Endothelial cell (in vitro differentiated cells): Measurements from ENCODE around the gene SH3D19. TPM values are rescaled to one million over a fixed set of nuclear protein-coding genes. Genes with fewer than 3 reads are reported as not detected.

Source experiments
- DNase-seq: peaks from one replicate; pipeline ENCODE4 v3.0.0; 2021; ENCODE audit warnings: low spot score
- H3K27ac Mint-ChIP-seq: one replicate; pipeline ENCODE4 v1.8.0; 2021; ENCODE audit warnings: mixed read lengths, inconsistent platforms; ENCODE audit not compliant: unreplicated experiment
- H3K27me3 Mint-ChIP-seq: one replicate; pipeline ENCODE4 v1.8.0; 2021; ENCODE audit warnings: mild to moderate bottlenecking, moderate library complexity, mixed read lengths, inconsistent platforms; ENCODE audit not compliant: unreplicated experiment
- H3K36me3 Mint-ChIP-seq: one replicate; pipeline ENCODE4 v1.8.0; 2021; ENCODE audit warnings: mild to moderate bottlenecking, low read depth, mixed read lengths, inconsistent platforms; ENCODE audit not compliant: unreplicated experiment
- H3K4me1 Mint-ChIP-seq: one replicate; pipeline ENCODE4 v1.8.0; 2021; ENCODE audit warnings: mild to moderate bottlenecking, mixed read lengths, inconsistent platforms; ENCODE audit not compliant: unreplicated experiment
- H3K4me3 Mint-ChIP-seq: one replicate; pipeline ENCODE4 v1.8.0; 2021; ENCODE audit warnings: mild to moderate bottlenecking, mixed read lengths, inconsistent platforms; ENCODE audit not compliant: unreplicated experiment
- H3K9me3 Mint-ChIP-seq: one replicate; pipeline ENCODE4 v1.8.0; 2021; ENCODE audit warnings: mixed read lengths, inconsistent platforms; ENCODE audit not compliant: unreplicated experiment
- total RNA-seq: library from RNA; stranded (reverse); fragmentation: NEBNext Ultra II Directional; extraction: Animal tissue kit (Norgen Biotek cat#: 25700); gene quantifications from one replicate; pipeline ENCODE4 v1.2.1, GENCODE V29; 2021; ENCODE audit not compliant: unreplicated experiment
- TF ChIP-seq, protein P1 (sequence below): fragments of 200-600 bp; sonication (generic); IDR thresholded peaks from one replicate; pipeline ENCODE4 v1.5.0; 2021; ENCODE audit warnings: antibody characterized with exemption; ENCODE audit not compliant: unreplicated experiment

The SH3D19 gene
- total RNA-seq, 1 donor from 2014 or later: 89.5 TPM

DNA sequence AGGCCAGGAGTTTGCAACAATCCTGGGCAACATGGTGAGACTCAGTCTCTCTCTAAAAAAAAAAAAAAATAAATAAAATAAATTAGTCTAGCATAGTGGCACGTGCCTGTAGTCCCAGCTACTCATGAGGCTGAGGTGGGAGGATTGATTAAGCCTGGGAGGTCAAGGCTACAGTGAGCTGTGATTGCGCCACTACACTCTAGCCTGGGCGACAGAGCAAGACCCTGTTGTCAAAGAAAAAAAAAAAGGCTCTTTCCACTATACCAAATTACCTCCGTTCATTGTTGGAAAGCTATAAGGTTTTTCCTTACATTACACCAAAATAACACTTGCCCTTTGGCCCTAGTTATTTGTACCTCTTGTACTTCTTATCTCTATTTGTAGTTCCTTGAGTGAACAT lies 58.3 kb downstream of the SH3D19 start:
- Mint-ChIP-seq H3K27ac (no peak overlapping the region), H3K27me3 (no peaks in the 10 kb centered on the region)
- TF ChIP-seq, protein P1, sequence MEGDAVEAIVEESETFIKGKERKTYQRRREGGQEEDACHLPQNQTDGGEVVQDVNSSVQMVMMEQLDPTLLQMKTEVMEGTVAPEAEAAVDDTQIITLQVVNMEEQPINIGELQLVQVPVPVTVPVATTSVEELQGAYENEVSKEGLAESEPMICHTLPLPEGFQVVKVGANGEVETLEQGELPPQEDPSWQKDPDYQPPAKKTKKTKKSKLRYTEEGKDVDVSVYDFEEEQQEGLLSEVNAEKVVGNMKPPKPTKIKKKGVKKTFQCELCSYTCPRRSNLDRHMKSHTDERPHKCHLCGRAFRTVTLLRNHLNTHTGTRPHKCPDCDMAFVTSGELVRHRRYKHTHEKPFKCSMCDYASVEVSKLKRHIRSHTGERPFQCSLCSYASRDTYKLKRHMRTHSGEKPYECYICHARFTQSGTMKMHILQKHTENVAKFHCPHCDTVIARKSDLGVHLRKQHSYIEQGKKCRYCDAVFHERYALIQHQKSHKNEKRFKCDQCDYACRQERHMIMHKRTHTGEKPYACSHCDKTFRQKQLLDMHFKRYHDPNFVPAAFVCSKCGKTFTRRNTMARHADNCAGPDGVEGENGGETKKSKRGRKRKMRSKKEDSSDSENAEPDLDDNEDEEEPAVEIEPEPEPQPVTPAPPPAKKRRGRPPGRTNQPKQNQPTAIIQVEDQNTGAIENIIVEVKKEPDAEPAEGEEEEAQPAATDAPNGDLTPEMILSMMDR: no peak

GRCh38 chr4:151266497-151266896 lies 58.9 kb downstream of the SH3D19 start:
- Mint-ChIP-seq H3K36me3 (peaks cover 3% of the 10 kb centered on the region), H3K27ac (no peak overlapping the region), H3K27me3 (no peaks in the 10 kb centered on the region), H3K9me3 (no peaks in the 10 kb centered on the region), H3K4me1 (peaks cover 12% of the 10 kb centered on the region), H3K4me3 (no peak overlapping the region)
- TF ChIP-seq, protein P1: no peak
- DNase-seq: no peak

More for the DNA sequence above, 58.3 kb downstream of the SH3D19 start:
- no peak for DNase-seq
- no peak overlapping the region for H3K4me3 Mint-ChIP-seq
- peaks cover 11% of the 10 kb centered on the region for H3K4me1 Mint-ChIP-seq
- no peaks in the 10 kb centered on the region for H3K9me3 Mint-ChIP-seq
- H3K36me3 Mint-ChIP-seq: peaks cover 3% of the 10 kb centered on the region

- Mint-ChIP-seq H3K4me3 (peak overlapping the region; percentile 17), H3K9me3 (no peaks in the 10 kb centered on the region), H3K27ac (no peak overlapping the region), H3K27me3 (peaks cover 9% of the 10 kb centered on the region), H3K4me1 (peaks cover 19% of the 10 kb centered on the region), H3K36me3 (peaks cover 21% of the 10 kb centered on the region)
- DNase-seq: no peak
- TF ChIP-seq, protein P1: no peak
Observed at GRCh38 chr4:151263455-151263854, 62.0 kb downstream of the SH3D19 start.

DNA sequence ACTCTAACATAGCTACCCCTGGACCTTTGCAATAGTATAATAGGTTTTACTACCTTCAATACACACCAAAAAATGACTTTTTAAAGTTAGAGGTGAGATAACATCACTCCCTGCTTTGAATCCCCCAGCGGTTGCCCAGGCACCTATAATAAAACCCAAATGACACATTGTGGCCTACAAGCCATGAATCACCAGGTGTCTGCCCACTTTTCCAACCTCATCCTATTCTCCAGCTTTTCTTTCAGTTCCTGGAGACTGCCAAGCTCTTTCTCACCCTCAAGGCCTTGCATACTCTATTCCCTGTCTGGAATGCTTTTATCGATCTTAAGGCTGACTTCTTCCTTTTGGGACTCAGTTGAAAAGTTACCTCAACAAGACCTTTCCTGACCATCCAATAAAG lies 64.9 kb downstream of the SH3D19 start:
- DNase-seq: no peak

DNA sequence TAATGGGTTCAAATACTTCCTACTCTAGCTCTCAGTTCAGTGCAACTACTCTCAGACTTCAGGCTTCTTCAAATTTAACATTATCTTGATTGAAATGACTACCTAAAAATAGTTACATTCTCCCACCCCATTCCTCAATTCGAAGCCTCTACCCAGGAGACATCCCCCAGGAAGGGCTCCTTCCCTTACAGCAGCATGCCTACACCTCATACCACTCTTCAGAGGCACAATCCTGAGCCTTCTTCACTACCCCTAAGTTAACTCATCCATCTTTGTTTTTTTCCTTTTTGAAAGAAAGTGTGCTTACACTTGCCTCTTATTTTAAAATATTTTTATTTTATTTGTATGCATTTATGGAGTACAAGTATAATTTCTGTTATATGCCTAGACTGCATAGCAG lies 65.7 kb downstream of the SH3D19 start:
- H3K9me3 Mint-ChIP-seq: no peaks in the 10 kb centered on the region
- peak overlapping the region; percentile 67 for H3K27ac Mint-ChIP-seq
- peaks cover 19% of the 10 kb centered on the region for H3K4me1 Mint-ChIP-seq
- peaks cover 29% of the 10 kb centered on the region for H3K36me3 Mint-ChIP-seq
- H3K4me3 Mint-ChIP-seq: no peak overlapping the region
- peaks cover 9% of the 10 kb centered on the region for H3K27me3 Mint-ChIP-seq
- DNase-seq: no peak
- TF ChIP-seq, protein P1: no peak

More for the DNA sequence above, 64.9 kb downstream of the SH3D19 start:
- Mint-ChIP-seq H3K4me1 (peaks cover 19% of the 10 kb centered on the region), H3K27ac (peak overlapping the region; percentile 3), H3K9me3 (no peaks in the 10 kb centered on the region), H3K36me3 (peaks cover 29% of the 10 kb centered on the region), H3K4me3 (no peak overlapping the region), H3K27me3 (peaks cover 9% of the 10 kb centered on the region)
- TF ChIP-seq, protein P1: no peak
